Ectodermal cell (in vitro differentiated cells): Measurements from ENCODE around the gene FOXJ3.

Experiments used
- H3K27ac ChIP-seq: 2 replicates; pipeline ENCODE4 v1.7.0; 2013; ENCODE audit warnings: mild to moderate bottlenecking, low read depth, low read length; ENCODE audit not compliant: insufficient read depth, poor library complexity, severe bottlenecking
- H3K27me3 ChIP-seq: 2 replicates; pipeline ENCODE4 v1.7.0; 2013; ENCODE audit warnings: mild to moderate bottlenecking, low read length; ENCODE audit not compliant: insufficient read depth, control insufficient read depth, poor library complexity, severe bottlenecking
- H3K36me3 ChIP-seq: one replicate; pipeline ENCODE4 v1.7.0; 2013; ENCODE audit warnings: low read length; ENCODE audit not compliant: control insufficient read depth, insufficient read depth
- H3K4me1 ChIP-seq: one replicate; pipeline ENCODE4 v1.7.0; 2013; ENCODE audit warnings: low read length; ENCODE audit not compliant: control insufficient read depth, insufficient read depth
- H3K4me3 ChIP-seq: 2 replicates; pipeline ENCODE4 v1.7.0; 2013; ENCODE audit warnings: low read depth, low read length, control low read depth; ENCODE audit not compliant: insufficient read depth
- H3K9me3 ChIP-seq: 2 replicates; pipeline ENCODE4 v1.7.0; 2013; ENCODE audit warnings: mild to moderate bottlenecking, low read length, moderate library complexity; ENCODE audit not compliant: control insufficient read depth
- WGBS, 2 experiments: methylation state at CpG; one replicate each; pipeline ENCODE4 v1.1.7; 2013; ENCODE audit warnings: missing lambda C conversion rate in 2 of 2; 5-methylcytosine and 5-hydroxymethylcytosine counted together

The FOXJ3 gene

DNA sequence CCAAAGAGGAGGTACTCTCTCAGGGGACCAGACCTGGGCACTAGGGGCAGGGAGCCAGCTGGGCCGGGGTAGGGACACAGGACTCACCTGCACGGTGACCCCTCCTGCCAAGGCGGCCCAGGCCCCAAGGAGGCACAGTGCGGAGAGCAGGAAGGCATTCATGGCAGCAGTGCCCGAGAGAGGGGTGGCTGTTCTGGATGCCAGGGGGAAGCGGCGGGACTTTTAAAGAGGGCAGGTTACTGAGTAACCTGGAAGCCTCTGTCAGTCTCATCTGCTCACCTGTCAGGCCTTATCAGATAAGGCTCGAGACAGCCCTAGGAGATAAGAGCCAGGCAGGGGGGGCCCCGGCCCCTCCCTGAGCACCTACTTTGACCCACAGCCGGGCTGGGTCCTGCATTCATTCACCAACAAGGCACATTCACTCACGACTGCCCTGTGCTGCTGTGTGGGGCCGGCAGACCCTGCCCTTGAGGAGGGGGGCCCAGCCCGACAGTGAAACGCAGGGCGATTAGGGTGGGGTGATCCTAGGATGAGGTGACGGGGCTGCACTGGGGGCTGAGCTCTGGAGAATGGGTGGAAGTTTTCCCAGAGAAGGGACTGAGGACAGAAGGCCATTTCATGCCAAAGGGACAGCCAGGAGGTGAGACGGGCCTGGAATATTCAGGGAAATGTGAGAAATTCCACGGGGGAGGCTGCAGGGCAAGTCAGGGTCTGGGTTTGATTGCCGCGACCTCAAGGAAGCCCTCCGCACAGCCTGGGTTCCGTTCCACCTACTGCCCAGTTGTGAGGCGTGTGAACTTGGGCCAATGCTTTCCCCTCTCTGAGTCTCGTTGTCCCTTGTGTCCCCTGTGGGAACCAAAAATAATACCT, 170.2 kb downstream of the FOXJ3 start, which contains the start of gene GUCA2A:
GUCA2A (minus strand) TSS at position 195 of the 870 bp plus-strand sequence; CDS start at position 162, 33 bp downstream.
- no peaks in the 10 kb centered on the region for H3K4me1 ChIP-seq
- H3K27ac ChIP-seq: no peak within 1 kb of the TSS
- H3K36me3 ChIP-seq: no peaks in the 10 kb centered on the region
- H3K27me3 ChIP-seq: no peaks in the 10 kb centered on the region
- WGBS, 2 experiments: 90 to 91% methylated on average over 23 to 24 of the region's 24 CpGs
- no peaks in the 10 kb centered on the region for H3K9me3 ChIP-seq
- H3K4me3 ChIP-seq: no peak within 1 kb of the TSS

- H3K27ac ChIP-seq: no peak overlapping the region
- H3K4me1 ChIP-seq: no peaks in the 10 kb centered on the region
- H3K27me3 ChIP-seq: no peaks in the 10 kb centered on the region
- H3K9me3 ChIP-seq: no peaks in the 10 kb centered on the region
- 95% methylated on average over 16 of the region's 16 CpGs for WGBS, 2 experiments
- no peak overlapping the region for H3K4me3 ChIP-seq
- H3K36me3 ChIP-seq: no peaks in the 10 kb centered on the region
Observed at GRCh38 chr1:42163536-42164503, 171.2 kb downstream of the FOXJ3 start.

DNA sequence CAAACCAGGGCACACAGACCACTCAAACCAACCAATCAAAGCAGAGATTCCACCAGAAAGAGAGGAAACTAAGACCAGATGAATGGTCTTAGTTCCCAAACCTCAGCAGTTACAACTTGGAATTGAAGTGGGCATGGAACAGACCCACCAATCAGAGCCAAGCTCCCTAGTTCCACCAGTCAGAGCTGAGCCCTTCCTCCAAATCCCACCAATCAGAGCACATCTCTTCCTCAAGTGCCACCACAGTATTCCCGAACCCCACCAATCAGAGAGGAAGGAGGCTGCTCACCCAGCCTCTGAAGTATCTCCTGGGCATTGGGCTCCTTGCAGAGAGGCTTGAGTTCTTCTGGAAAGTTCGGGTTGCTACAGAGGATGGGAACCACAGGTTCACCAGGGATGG, 171.9 kb downstream of the FOXJ3 start:
- Histone ChIP-seq H3K9me3 (no peaks in the 10 kb centered on the region), H3K27me3 (no peaks in the 10 kb centered on the region), H3K27ac (no peak overlapping the region), H3K36me3 (no peaks in the 10 kb centered on the region), H3K4me3 (no peak overlapping the region), H3K4me1 (no peaks in the 10 kb centered on the region)
- WGBS, 2 experiments: 91 to 92% methylated on average over 2 of the region's 2 CpGs

GRCh38 chr1:42162181-42162580, 172.9 kb downstream of the FOXJ3 start:
- 94% methylated on average over 5 of the region's 5 CpGs for WGBS, 2 experiments
- H3K4me1 ChIP-seq: no peaks in the 10 kb centered on the region
- H3K9me3 ChIP-seq: no peaks in the 10 kb centered on the region
- H3K36me3 ChIP-seq: no peaks in the 10 kb centered on the region
- no peak overlapping the region for H3K27ac ChIP-seq
- H3K4me3 ChIP-seq: no peak overlapping the region
- H3K27me3 ChIP-seq: no peaks in the 10 kb centered on the region

DNA sequence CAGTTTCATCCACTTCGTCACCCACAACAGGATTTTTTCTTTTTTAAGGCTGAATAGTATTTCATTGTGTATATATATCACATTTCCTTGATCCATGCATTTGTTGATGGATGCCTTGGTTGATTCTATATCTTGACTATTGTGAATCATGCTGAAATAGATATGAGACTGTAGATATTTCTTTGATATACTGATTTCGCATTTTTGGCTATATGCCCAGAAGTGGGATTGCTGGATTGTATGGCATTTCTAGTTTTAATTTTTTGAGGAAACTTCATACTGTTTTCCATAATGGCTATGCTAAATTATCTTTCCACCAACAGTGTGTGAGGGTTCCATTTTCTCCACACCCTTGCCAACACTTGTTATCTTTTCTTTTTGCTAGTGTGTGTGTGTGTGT, 176.8 kb downstream of the FOXJ3 start:
- Histone ChIP-seq H3K36me3 (no peaks in the 10 kb centered on the region), H3K27ac (no peak overlapping the region), H3K4me3 (no peak overlapping the region), H3K27me3 (no peaks in the 10 kb centered on the region), H3K4me1 (no peaks in the 10 kb centered on the region), H3K9me3 (no peaks in the 10 kb centered on the region)
- WGBS, 2 experiments: 92 to 100% methylated on average over 1 of the region's 2 CpGs

DNA sequence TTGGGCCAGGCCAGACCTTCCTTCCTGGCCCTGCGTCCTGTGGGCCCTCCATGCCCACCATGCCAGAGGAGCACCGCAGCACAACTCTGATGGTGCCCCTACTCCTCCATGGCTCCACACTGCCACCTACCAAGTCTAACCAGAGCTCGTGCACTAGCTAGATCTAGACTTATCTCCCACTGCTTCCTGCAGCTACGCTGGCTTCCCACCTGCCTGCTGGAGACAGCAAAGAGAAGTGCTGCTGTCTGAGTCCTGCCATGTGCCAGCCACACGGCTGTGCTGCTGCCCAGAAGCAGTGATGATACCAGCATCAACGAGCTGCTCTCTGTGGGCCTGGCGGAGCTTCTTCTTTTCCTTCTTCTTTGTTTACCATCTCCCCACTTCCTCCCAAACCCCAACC, 177.4 kb downstream of the FOXJ3 start:
- no peaks in the 10 kb centered on the region for H3K36me3 ChIP-seq
- no peak overlapping the region for H3K27ac ChIP-seq
- H3K27me3 ChIP-seq: no peaks in the 10 kb centered on the region
- no peaks in the 10 kb centered on the region for H3K9me3 ChIP-seq
- H3K4me1 ChIP-seq: no peaks in the 10 kb centered on the region
- no peak overlapping the region for H3K4me3 ChIP-seq
- WGBS, 2 experiments: 79 to 82% methylated on average over 7 of the region's 7 CpGs

- Histone ChIP-seq H3K27me3 (no peaks in the 10 kb centered on the region), H3K4me3 (no peak overlapping the region), H3K4me1 (no peaks in the 10 kb centered on the region), H3K36me3 (no peaks in the 10 kb centered on the region), H3K9me3 (no peaks in the 10 kb centered on the region), H3K27ac (no peak overlapping the region)
- 92 to 95% methylated on average over 12 of the region's 12 CpGs for WGBS, 2 experiments
Observed at GRCh38 chr1:42155362-42155761, 179.7 kb downstream of the FOXJ3 start.

- Histone ChIP-seq H3K27ac (no peak overlapping the region), H3K4me1 (no peaks in the 10 kb centered on the region), H3K36me3 (no peaks in the 10 kb centered on the region), H3K27me3 (no peaks in the 10 kb centered on the region), H3K4me3 (no peak overlapping the region), H3K9me3 (no peaks in the 10 kb centered on the region)
- 91 to 93% methylated on average over 13 of the region's 13 CpGs for WGBS, 2 experiments
Observed at GRCh38 chr1:42154685-42155084, 180.3 kb downstream of the FOXJ3 start.

DNA sequence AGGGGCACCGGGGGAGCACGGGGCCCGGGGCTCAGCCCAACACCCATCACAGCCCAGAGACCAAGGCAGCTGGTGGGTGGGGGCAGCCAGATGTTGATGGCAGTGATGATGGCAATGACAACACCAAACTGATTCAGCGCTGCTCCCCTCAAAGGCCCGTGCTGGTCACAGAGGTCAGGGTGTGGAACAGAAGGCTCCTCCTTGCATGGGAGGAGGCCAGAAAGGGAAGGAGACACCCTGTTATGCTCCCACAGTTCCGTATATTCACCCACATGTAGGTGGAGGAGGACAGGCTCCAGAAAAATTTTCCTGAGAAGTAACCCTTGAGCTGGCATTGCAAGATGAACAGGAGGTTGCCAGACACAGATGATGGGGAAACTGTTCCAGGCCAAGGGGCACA, 181.4 kb downstream of the FOXJ3 start:
- no peak overlapping the region for H3K27ac ChIP-seq

More for the DNA sequence above, 181.4 kb downstream of the FOXJ3 start:
- Histone ChIP-seq H3K27me3 (no peaks in the 10 kb centered on the region), H3K36me3 (no peaks in the 10 kb centered on the region), H3K9me3 (no peaks in the 10 kb centered on the region), H3K4me1 (no peaks in the 10 kb centered on the region), H3K4me3 (no peak overlapping the region)
- WGBS, 2 experiments: 94% methylated on average over 4 to 6 of the region's 6 CpGs
